A549 (cell line): Measurements from ENCODE around the gene ANKDD1A. TPM values are rescaled to one million over a fixed set of nuclear protein-coding genes. Genes with fewer than 3 reads are reported as not detected.

ENCODE experiments used
- ATAC-seq, 2 experiments: fragments of 200-7000 bp in 1 of 2; fragments of >200 bp in 1 of 2; cut with Nextera tagmentation in 1 of 2; cut with Tn5 transposase in 1 of 2; 3 replicates each; pipeline versions ENCODE4 v1.8.0 to v1.9.1; 2018 to 2020; ENCODE audit warnings: mild to moderate bottlenecking in 1 of 2, moderate library complexity in 1 of 2
- CTCF ChIA-PET: fragments of 300-600 bp; sonication (Branson Sonifier 250); formaldehyde crosslinking; extraction: SDS; loops from one replicate; lab custom pipeline; 2021; ENCODE audit warnings: antibody characterized with exemption, inconsistent platforms; lab: Yijun Ruan, JAX
- POLR2A ChIA-PET: fragments of 350-600 bp; formaldehyde crosslinking; extraction: SDS; loops from one replicate; lab custom pipeline; 2021; ENCODE audit warnings: antibody characterized with exemption, inconsistent platforms; lab: Yijun Ruan, JAX
- DNase-seq, 2 experiments: peaks; one replicate each; pipeline versions ENCODE4 v3.0.0 to v3.0.0-alpha.2; 2011 to 2016; ENCODE audit warnings: low read depth in 1 of 2, low spot score in 1 of 2
- FAIRE-seq: peaks from 2 replicates; lab custom pipeline; 2011; peaks lifted over from hg19 to GRCh38; lab: Jason Lieb, UNC
- H3K27ac ChIP-seq, 2 experiments: fragments of >200 bp; sonication (Bioruptor Twin); formaldehyde crosslinking; 3 replicates each; pipeline ENCODE4 v1.5.1; 2016 to 2017
- H3K4me1 ChIP-seq: fragments of >200 bp; sonication (Bioruptor Twin); formaldehyde crosslinking; 3 replicates; pipeline ENCODE4 v1.6.1; 2016
- H3K4me2 ChIP-seq: fragments of >200 bp; sonication (Bioruptor Twin); formaldehyde crosslinking; 3 replicates; pipeline ENCODE4 v1.6.1; 2016
- H3K4me3 ChIP-seq: fragments of >200 bp; sonication (Bioruptor Twin); formaldehyde crosslinking; 3 replicates; pipeline ENCODE4 v1.5.1; 2016
- H3K9me3 ChIP-seq: fragments of >200 bp; sonication (Bioruptor Twin); formaldehyde crosslinking; 3 replicates; pipeline ENCODE4 v1.6.1; 2016
- CBX8 ChIP-seq: fragments of 200-600 bp; sonication (generic); IDR thresholded peaks from 2 replicates; pipeline ENCODE4 v1.6.1; 2016
- CHD4 ChIP-seq: fragments of 200-600 bp; sonication (generic); IDR thresholded peaks from 2 replicates; pipeline ENCODE4 v1.6.1; 2016; ENCODE audit warnings: antibody characterized with exemption, mild to moderate bottlenecking, borderline replicate concordance
- EP300 ChIP-seq, 2 experiments: fragments of >200 bp; sonication (Bioruptor Twin); formaldehyde crosslinking; IDR thresholded peaks; 2 replicates in 1 of 2; 3 replicates in 1 of 2; pipeline ENCODE4 v1.6.1; 2016 to 2017
- FOXS1 ChIP-seq: fragments of 250-450 bp; sonication (Bioruptor Pico); IDR thresholded peaks from 2 replicates; pipeline ENCODE4 v1.5.0; 2020; ENCODE audit warnings: mild to moderate bottlenecking, moderate library complexity
- HEYL ChIP-seq: fragments of 250-450 bp; sonication (Bioruptor Pico); IDR thresholded peaks from 2 replicates; pipeline ENCODE4 v1.8.0; 2021; ENCODE audit warnings: mild to moderate bottlenecking, moderate library complexity
- HOXA7 ChIP-seq: fragments of 250-450 bp; sonication (Bioruptor Pico); IDR thresholded peaks from 2 replicates; pipeline ENCODE4 v1.5.0; 2020; ENCODE audit warnings: mild to moderate bottlenecking, moderate library complexity
- HOXB5 ChIP-seq: fragments of 250-450 bp; sonication (Bioruptor Pico); IDR thresholded peaks from 2 replicates; pipeline ENCODE4 v1.5.0; 2020; ENCODE audit warnings: mild to moderate bottlenecking, moderate library complexity
- MAFK ChIP-seq: fragments of 450-650 bp; IDR thresholded peaks from 2 replicates; pipeline ENCODE4 v1.6.1; 2014; ENCODE audit not compliant: partially characterized antibody
- PHF8 ChIP-seq: fragments of 200-600 bp; sonication (generic); IDR thresholded peaks from 2 replicates; pipeline ENCODE4 v1.6.1; 2016; ENCODE audit warnings: low read depth, mild to moderate bottlenecking, antibody characterized with exemption, moderate library complexity, borderline replicate concordance
- RARB ChIP-seq: fragments of 250-450 bp; sonication (Bioruptor Pico); IDR thresholded peaks from 2 replicates; pipeline ENCODE4 v1.8.0; 2021; ENCODE audit warnings: mild to moderate bottlenecking, moderate library complexity
- RCOR1 ChIP-seq: fragments of 150-350 bp; IDR thresholded peaks from 2 replicates; pipeline ENCODE4 v1.6.1; 2014; ENCODE audit warnings: antibody characterized with exemption, low read length, low read depth
- TFCP2L1 ChIP-seq: fragments of 250-450 bp; sonication (Bioruptor Pico); IDR thresholded peaks from 2 replicates; pipeline ENCODE4 v1.5.0; 2021; ENCODE audit warnings: mild to moderate bottlenecking
- ZC3H11A ChIP-seq: fragments of 450-650 bp; IDR thresholded peaks from 2 replicates; pipeline ENCODE4 v1.6.1; 2014; ENCODE audit warnings: antibody characterized with exemption, mild to moderate bottlenecking
- ZFP36 ChIP-seq: fragments of 450-650 bp; IDR thresholded peaks from 2 replicates; pipeline ENCODE4 v1.6.1; 2014; ENCODE audit warnings: borderline replicate concordance; ENCODE audit not compliant: partially characterized antibody
- ZSCAN20 ChIP-seq: fragments of 250-450 bp; sonication (Bioruptor Pico); IDR thresholded peaks from 2 replicates; pipeline ENCODE4 v1.8.0; 2022; ENCODE audit warnings: mild to moderate bottlenecking, moderate library complexity
- WGBS: methylation state at CpG from one replicate; pipeline ENCODE4 v1.1.6; 2017; ENCODE audit errors: missing lambda C conversion rate; 5-methylcytosine and 5-hydroxymethylcytosine counted together
- polyA plus RNA-seq, 4 experiments: library from polyadenylated mRNA; depleted of rRNA in 3 of 4; stranded (reverse); fragments of >200 nt; fragmentation: RNase III in 1 of 4; extraction: RNeasy Plus Mini Kit Qiagen cat#74134 plus additional on column Dnase treatment in 1 of 4; gene quantifications; 2 replicates in 3 of 4; 3 replicates in 1 of 4; pipeline ENCODE4 v1.2.3, GENCODE V29; 2011 to 2017
- TF ChIP-seq, protein P1 (sequence below): IDR thresholded peaks from 2 replicates; pipeline ENCODE4 v1.6.1; 2012; ENCODE audit warnings: low read depth, borderline replicate concordance
- TF ChIP-seq, protein P2 (sequence below): fragments of >200 bp; sonication (Bioruptor Twin); formaldehyde crosslinking; IDR thresholded peaks from 3 replicates; pipeline ENCODE4 v1.5.1; 2016
- TF ChIP-seq, protein P3 (sequence below): fragments of 150-350 bp; IDR thresholded peaks from 2 replicates; pipeline ENCODE4 v1.6.1; 2014; ENCODE audit warnings: low read depth, mild to moderate bottlenecking, low read length
- TF ChIP-seq, protein P4 (sequence below): fragments of 250-450 bp; sonication (Bioruptor Pico); IDR thresholded peaks from 2 replicates; pipeline ENCODE4 v1.5.0; 2021; ENCODE audit warnings: mild to moderate bottlenecking, moderate library complexity, borderline replicate concordance
- TF ChIP-seq, protein P5 (sequence below): IDR thresholded peaks from 2 replicates; pipeline ENCODE4 v1.6.1; 2012
- TF ChIP-seq, protein P6 (sequence below): fragments of 450-650 bp; IDR thresholded peaks from 2 replicates; pipeline ENCODE4 v1.6.1; 2014; ENCODE audit warnings: antibody characterized with exemption

The ANKDD1A gene
- polyA plus RNA-seq, 2 of the 4 experiments (the other 2 are of a cell fraction) = 2.7 to 2.8 TPM

DNA sequence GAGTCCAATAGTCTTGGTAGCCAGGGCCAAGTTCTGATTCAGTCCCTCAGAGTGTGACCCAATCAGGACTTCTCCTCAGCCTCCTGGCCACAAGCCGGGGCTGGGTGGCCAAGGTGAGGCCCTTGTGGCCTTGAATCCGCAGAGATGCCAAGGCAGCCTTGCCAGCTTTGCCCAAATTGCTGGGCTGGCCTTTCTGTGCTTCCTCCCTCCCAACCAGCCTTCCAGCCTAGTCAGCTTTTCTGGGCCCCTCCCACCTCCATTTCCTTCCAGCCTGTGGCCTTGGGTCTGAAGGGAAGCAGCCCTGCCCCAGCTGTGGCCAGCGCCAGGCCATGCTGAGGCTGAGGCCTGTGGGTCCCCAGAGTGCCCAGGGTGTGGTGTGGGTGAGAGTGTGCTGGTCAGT lies 34.3 kb upstream of the ANKDD1A start:
- WGBS = 70% methylated on average over 3 of the region's 3 CpGs
- H3K4me1 ChIP-seq = peaks cover 11% of the 10 kb centered on the region
- POLR2A ChIA-PET = interaction anchor here (0.6 kb wide), 1 partner anchor 32 kb away, joined by 4 read pairs; no protein-coding TSS in a partner anchor
- no peak overlapping the region for H3K4me3 ChIP-seq
- H3K9me3 ChIP-seq = no peaks in the 10 kb centered on the region
- TF ChIP-seq MAFK = peak; percentile 86
- TF ChIP-seq, protein P1, sequence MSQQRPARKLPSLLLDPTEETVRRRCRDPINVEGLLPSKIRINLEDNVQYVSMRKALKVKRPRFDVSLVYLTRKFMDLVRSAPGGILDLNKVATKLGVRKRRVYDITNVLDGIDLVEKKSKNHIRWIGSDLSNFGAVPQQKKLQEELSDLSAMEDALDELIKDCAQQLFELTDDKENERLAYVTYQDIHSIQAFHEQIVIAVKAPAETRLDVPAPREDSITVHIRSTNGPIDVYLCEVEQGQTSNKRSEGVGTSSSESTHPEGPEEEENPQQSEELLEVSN = no peak
- FAIRE-seq (no peak), DNase-seq (no peak), ATAC-seq (peak; percentile 27 to 42; a peak in 2 of 6 replicates)
- CTCF ChIA-PET = interaction anchor here (0.9 to 1.6 kb wide), 3 partner anchors 11 to 149 kb away, joined by 3 to 6 read pairs (median 4); no protein-coding TSS in a partner anchor
- 0 out of 6 replicates have a peak overlapping the region, but pooled peaks of 1 of the 2 experiments have one; percentile 31 for H3K27ac ChIP-seq
- no peak overlapping the region for H3K4me2 ChIP-seq

DNA sequence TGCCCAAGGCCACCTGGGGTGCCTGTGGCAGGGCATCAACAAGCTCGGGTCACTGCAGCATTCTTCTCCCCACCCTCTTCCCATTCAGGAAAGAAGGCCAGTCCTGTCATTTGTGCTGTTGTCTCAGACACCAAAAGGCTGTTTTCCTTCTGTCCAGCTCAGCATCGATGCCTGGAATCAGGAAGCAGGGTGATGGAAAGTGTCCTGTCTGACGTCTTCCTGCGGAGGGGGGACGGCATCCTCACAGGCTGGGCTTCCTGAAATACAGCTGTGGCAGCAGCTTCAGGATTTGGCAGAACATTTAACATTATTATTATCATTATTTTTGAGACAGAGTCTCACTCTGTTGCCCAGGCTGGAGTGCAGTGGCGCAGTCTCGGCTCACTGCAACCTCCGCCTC lies 33.0 kb upstream of the ANKDD1A start:
- CTCF ChIA-PET = interaction anchor here (0.7 kb wide), 1 partner anchor 151 kb away, joined by 3 read pairs; no protein-coding TSS in a partner anchor
- no peak overlapping the region for H3K27ac ChIP-seq
- no peak overlapping the region for H3K4me3 ChIP-seq
- TF ChIP-seq ZFP36 = no peak
- no peak for TF ChIP-seq RARB
- no peak for TF ChIP-seq ZSCAN20 (CRISPR knock-in tag)
- TF ChIP-seq EP300 (IDR thresholded peaks at IDR 0.05) = no peak
- TF ChIP-seq ZC3H11A = no peak
- no peak for TF ChIP-seq HOXA7 (CRISPR knock-in tag)
- no peak for TF ChIP-seq CHD4
- no peak for TF ChIP-seq FOXS1 (CRISPR knock-in tag)
- TF ChIP-seq HEYL (CRISPR knock-in tag) = no peak
- no peak for TF ChIP-seq RCOR1
- TF ChIP-seq MAFK = no peak
- TF ChIP-seq, protein P2, sequence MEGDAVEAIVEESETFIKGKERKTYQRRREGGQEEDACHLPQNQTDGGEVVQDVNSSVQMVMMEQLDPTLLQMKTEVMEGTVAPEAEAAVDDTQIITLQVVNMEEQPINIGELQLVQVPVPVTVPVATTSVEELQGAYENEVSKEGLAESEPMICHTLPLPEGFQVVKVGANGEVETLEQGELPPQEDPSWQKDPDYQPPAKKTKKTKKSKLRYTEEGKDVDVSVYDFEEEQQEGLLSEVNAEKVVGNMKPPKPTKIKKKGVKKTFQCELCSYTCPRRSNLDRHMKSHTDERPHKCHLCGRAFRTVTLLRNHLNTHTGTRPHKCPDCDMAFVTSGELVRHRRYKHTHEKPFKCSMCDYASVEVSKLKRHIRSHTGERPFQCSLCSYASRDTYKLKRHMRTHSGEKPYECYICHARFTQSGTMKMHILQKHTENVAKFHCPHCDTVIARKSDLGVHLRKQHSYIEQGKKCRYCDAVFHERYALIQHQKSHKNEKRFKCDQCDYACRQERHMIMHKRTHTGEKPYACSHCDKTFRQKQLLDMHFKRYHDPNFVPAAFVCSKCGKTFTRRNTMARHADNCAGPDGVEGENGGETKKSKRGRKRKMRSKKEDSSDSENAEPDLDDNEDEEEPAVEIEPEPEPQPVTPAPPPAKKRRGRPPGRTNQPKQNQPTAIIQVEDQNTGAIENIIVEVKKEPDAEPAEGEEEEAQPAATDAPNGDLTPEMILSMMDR = no peak
- no peak for TF ChIP-seq HOXB5
- TF ChIP-seq TFCP2L1 = no peak
- no peak overlapping the region for H3K4me2 ChIP-seq
- no peaks in the 10 kb centered on the region for H3K9me3 ChIP-seq
- POLR2A ChIA-PET = no interaction called here
- peaks cover 15% of the 10 kb centered on the region for H3K4me1 ChIP-seq
- ATAC-seq = no peak
- WGBS = 81% methylated on average over 8 of the region's 8 CpGs
- no peak for FAIRE-seq
- no peak for DNase-seq

DNA sequence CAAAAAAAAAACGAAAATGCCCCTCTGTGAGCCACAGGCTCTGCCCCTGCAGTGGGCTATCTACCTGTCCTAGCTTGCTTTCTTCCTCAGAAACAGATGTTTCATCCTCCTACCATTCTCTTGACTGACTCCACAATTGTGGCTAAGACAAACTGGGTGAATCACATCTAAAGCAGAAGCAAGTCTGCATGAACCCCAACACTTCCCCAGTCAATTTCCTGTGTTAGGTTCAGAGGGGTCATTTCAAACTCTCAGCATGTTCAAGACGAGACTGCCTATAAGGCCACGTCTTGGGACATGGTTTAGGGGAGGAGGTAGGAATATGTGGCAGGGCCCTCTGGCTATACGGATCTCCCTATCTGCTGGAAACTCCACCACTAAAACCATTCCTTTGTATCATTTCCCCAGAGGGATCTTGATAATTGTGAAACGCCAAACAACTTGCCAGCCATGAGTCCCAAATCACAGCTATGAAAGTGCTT lies 28.6 kb upstream of the ANKDD1A start:
- WGBS = 74% methylated on average over 5 of the region's 5 CpGs

More for the DNA sequence above, 28.6 kb upstream of the ANKDD1A start:
- ATAC-seq (peak in 1 of 2 experiments; percentile 14; a peak in 3 of 6 replicates), FAIRE-seq (no peak), DNase-seq (no peak)
- no peak overlapping the region for H3K4me3 ChIP-seq
- ChIA-PET POLR2A (no interaction called here), CTCF (interaction anchor here (0.6 to 1.6 kb wide), 6 partner anchors 8 to 114 kb away, joined by 3 to 4 read pairs (median 3); no protein-coding TSS in a partner anchor)
- TF ChIP-seq, protein P3, sequence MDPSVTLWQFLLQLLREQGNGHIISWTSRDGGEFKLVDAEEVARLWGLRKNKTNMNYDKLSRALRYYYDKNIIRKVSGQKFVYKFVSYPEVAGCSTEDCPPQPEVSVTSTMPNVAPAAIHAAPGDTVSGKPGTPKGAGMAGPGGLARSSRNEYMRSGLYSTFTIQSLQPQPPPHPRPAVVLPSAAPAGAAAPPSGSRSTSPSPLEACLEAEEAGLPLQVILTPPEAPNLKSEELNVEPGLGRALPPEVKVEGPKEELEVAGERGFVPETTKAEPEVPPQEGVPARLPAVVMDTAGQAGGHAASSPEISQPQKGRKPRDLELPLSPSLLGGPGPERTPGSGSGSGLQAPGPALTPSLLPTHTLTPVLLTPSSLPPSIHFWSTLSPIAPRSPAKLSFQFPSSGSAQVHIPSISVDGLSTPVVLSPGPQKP = no peak
- no peak for TF ChIP-seq CBX8
- TF ChIP-seq RARB = no peak
- TF ChIP-seq PHF8 = no peak
- TF ChIP-seq, protein P4, sequence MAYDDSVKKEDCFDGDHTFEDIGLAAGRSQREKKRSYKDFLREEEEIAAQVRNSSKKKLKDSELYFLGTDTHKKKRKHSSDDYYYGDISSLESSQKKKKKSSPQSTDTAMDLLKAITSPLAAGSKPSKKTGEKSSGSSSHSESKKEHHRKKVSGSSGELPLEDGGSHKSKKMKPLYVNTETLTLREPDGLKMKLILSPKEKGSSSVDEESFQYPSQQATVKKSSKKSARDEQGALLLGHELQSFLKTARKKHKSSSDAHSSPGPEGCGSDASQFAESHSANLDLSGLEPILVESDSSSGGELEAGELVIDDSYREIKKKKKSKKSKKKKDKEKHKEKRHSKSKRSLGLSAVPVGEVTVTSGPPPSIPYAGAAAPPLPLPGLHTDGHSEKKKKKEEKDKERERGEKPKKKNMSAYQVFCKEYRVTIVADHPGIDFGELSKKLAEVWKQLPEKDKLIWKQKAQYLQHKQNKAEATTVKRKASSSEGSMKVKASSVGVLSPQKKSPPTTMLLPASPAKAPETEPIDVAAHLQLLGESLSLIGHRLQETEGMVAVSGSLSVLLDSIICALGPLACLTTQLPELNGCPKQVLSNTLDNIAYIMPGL (CRISPR knock-in tag) = no peak
- TF ChIP-seq, protein P5, sequence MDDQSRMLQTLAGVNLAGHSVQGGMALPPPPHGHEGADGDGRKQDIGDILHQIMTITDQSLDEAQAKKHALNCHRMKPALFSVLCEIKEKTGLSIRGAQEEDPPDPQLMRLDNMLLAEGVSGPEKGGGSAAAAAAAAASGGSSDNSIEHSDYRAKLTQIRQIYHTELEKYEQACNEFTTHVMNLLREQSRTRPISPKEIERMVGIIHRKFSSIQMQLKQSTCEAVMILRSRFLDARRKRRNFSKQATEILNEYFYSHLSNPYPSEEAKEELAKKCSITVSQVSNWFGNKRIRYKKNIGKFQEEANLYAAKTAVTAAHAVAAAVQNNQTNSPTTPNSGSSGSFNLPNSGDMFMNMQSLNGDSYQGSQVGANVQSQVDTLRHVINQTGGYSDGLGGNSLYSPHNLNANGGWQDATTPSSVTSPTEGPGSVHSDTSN = no peak
- TF ChIP-seq ZFP36 = no peak
- TF ChIP-seq ZC3H11A = no peak
- TF ChIP-seq, protein P6, sequence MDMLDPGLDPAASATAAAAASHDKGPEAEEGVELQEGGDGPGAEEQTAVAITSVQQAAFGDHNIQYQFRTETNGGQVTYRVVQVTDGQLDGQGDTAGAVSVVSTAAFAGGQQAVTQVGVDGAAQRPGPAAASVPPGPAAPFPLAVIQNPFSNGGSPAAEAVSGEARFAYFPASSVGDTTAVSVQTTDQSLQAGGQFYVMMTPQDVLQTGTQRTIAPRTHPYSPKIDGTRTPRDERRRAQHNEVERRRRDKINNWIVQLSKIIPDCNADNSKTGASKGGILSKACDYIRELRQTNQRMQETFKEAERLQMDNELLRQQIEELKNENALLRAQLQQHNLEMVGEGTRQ = no peak
- peaks cover 26% of the 10 kb centered on the region for H3K4me1 ChIP-seq
- peak overlapping the region in 1 of 2 experiments; percentile 76; a peak in 4 of 6 replicates for H3K27ac ChIP-seq
- H3K9me3 ChIP-seq = no peaks in the 10 kb centered on the region
- H3K4me2 ChIP-seq = no peak overlapping the region; the same call in 2 of the 3 replicates
